ENCODE measurements around the gene CEP128. TPM values are rescaled to one million over a fixed set of nuclear protein-coding genes. Genes with fewer than 3 reads are reported as not detected.

CEP128 gene
- total and polyA plus RNA-seq, 3 donors from 2014 or later, result 8.5 to 30.9 (median 15.3) TPM

- WGBS, 2 donors, result 88 to 93% methylated on average over 14 to 15 of the region's 15 CpGs
- intact Hi-C loops (cut with DNase I; ENCODE audit: low total_unique reads), result no loop called here
- H3K9me3 ChIP-seq, result no peaks in the 10 kb centered on the region
- DNase-seq, result no peak
- no peak overlapping the region for H3K4me3 ChIP-seq
- H3K4me1 ChIP-seq, result no peaks in the 10 kb centered on the region
- no peak overlapping the region for H3K27ac ChIP-seq
- no peaks in the 10 kb centered on the region for H3K36me3 ChIP-seq (ENCODE audit: low read depth, missing control alignments)
- no peaks in the 10 kb centered on the region for H3K27me3 ChIP-seq
- no peak for TF ChIP-seq POLR2A (IDR thresholded peaks at IDR 0.05)
- TF ChIP-seq CTCF (IDR thresholded peaks at IDR 0.05), result no peak
These were observed 476.9 kb downstream of the CEP128 start for GRCh38 chr14:80464531-80465149.

GRCh38 chr14:80456209-80456608 is 485.3 kb downstream of the CEP128 start:
- WGBS, 2 donors, result 89 to 95% methylated on average over 1 of the region's 1 CpG
- intact Hi-C loops (cut with DNase I; ENCODE audit: low total_unique reads), result no loop called here
- no peaks in the 10 kb centered on the region for H3K4me1 ChIP-seq
- H3K4me3 ChIP-seq, result no peak overlapping the region
- no peak for DNase-seq
- H3K36me3 ChIP-seq (ENCODE audit: low read depth, missing control alignments), result no peaks in the 10 kb centered on the region
- no peaks in the 10 kb centered on the region for H3K27me3 ChIP-seq
- H3K27ac ChIP-seq, result no peak overlapping the region
- H3K9me3 ChIP-seq, result no peaks in the 10 kb centered on the region
- TF ChIP-seq CTCF (IDR thresholded peaks at IDR 0.05) (no peak), POLR2A (IDR thresholded peaks at IDR 0.05) (no peak)

GRCh38 chr14:80455031-80455430 is 486.5 kb downstream of the CEP128 start:
- no peaks in the 10 kb centered on the region for H3K4me1 ChIP-seq
- no peak overlapping the region for H3K27ac ChIP-seq
- H3K27me3 ChIP-seq, result no peaks in the 10 kb centered on the region
- intact Hi-C loops (cut with DNase I; ENCODE audit: low total_unique reads), result no loop called here
- no peaks in the 10 kb centered on the region for H3K36me3 ChIP-seq (ENCODE audit: low read depth, missing control alignments)
- no peaks in the 10 kb centered on the region for H3K9me3 ChIP-seq
- TF ChIP-seq POLR2A (IDR thresholded peaks at IDR 0.05), result no peak
- no peak for TF ChIP-seq CTCF (IDR thresholded peaks at IDR 0.05)
- DNase-seq, result no peak
- no peak overlapping the region for H3K4me3 ChIP-seq
- 81 to 82% methylated on average over 6 of the region's 6 CpGs for WGBS, 2 donors

GRCh38 chr14:80448267-80448666 is 493.3 kb downstream of the CEP128 start:
- intact Hi-C loops (cut with DNase I; ENCODE audit: low total_unique reads), result no loop called here
- no peaks in the 10 kb centered on the region for H3K27me3 ChIP-seq
- H3K36me3 ChIP-seq (ENCODE audit: low read depth, missing control alignments), result no peaks in the 10 kb centered on the region
- no peaks in the 10 kb centered on the region for H3K4me1 ChIP-seq
- H3K4me3 ChIP-seq, result no peak overlapping the region
- WGBS, 2 donors, result 80 to 84% methylated on average over 3 of the region's 3 CpGs
- DNase-seq, result no peak
- TF ChIP-seq CTCF (IDR thresholded peaks at IDR 0.05) (no peak), POLR2A (IDR thresholded peaks at IDR 0.05) (no peak)
- no peak overlapping the region for H3K27ac ChIP-seq
- H3K9me3 ChIP-seq, result no peaks in the 10 kb centered on the region

- no peak overlapping the region for H3K27ac ChIP-seq
- H3K4me3 ChIP-seq, result no peak overlapping the region
- H3K9me3 ChIP-seq, result no peaks in the 10 kb centered on the region
- intact Hi-C loops (cut with DNase I; ENCODE audit: low total_unique reads), result no loop called here
- H3K36me3 ChIP-seq (ENCODE audit: low read depth, missing control alignments), result no peaks in the 10 kb centered on the region
- no peaks in the 10 kb centered on the region for H3K27me3 ChIP-seq
- H3K4me1 ChIP-seq, result no peaks in the 10 kb centered on the region
- no peak for DNase-seq
- TF ChIP-seq POLR2A (IDR thresholded peaks at IDR 0.05) (no peak), CTCF (IDR thresholded peaks at IDR 0.05) (no peak)
These were observed 494.1 kb downstream of the CEP128 start for GRCh38 chr14:80447392-80447791.
